Measurements from ENCODE around the gene CFAP46. TPM values are rescaled to one million over a fixed set of nuclear protein-coding genes. Genes with fewer than 3 reads are reported as not detected.

Gene CFAP46
- total and polyA plus RNA-seq, 10 of the 15 experiments (the other 5 are each of a cell fraction or from before 2014, with no cell fraction given) = 0.01 to 0.18 (median 0.03) TPM; not detected in 7

DNA sequence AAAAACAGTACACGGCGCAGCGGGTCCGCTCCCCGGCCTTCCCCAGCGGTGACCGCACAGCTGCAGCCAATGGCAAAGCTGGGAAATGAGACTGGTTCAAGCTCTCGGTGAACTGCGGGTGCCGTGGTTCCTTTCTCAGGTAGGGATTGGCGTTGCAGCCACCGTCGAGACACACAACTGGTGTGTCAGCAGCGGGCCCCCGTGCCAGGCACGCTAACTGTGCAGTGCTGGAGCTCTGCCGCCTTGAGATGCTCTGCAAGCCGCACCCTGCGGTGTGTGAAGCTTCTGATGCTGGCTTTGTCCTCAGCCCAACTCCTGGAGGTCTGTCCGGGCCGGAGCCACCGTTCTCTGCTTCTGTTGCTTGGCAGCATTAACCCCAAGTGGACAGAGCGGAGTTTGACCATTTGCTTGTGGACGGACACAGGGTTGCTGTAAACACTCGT is 135.8 kb downstream of the CFAP46 start:
- in situ Hi-C loops (cut with MboI) (no loop called here), intact Hi-C loops (cut with micrococcal nuclease; ENCODE audit: unreplicated experiment) (no loop called here)
- no peak overlapping the region for H3K4me3 ChIP-seq
- DNase-seq (ENCODE audit: low read depth, low spot score) (no peak), ATAC-seq (no peak), FAIRE-seq (no peak)
- H4K20me1 ChIP-seq (ENCODE audit: control insufficient read depth, insufficient read depth) = no peaks in the 10 kb centered on the region
- WGBS (ENCODE audit: insufficient coverage, insufficient replicate concordance, low lambda C conversion rate, missing lambda C conversion rate) = 60% methylated on average over 25 of the region's 25 CpGs
- SMC1A ChIA-PET (ENCODE audit: uncharacterized antibody, unreplicated experiment) = no interaction called here
- no peak overlapping the region for H2AFZ ChIP-seq (ENCODE audit: control insufficient read depth, low read depth, low read length)
- no peaks in the 10 kb centered on the region for H3K36me3 ChIP-seq (ENCODE audit: control insufficient read depth in 2 of 2, insufficient read depth in 2 of 2, low read length in 1 of 2)
- BruUV-seq (replicated peaks) = no TSS peak
- no peak for TF ChIP-seq ZNF217 (IDR thresholded peaks at IDR 0.05)
- no peak for TF ChIP-seq RAD21 (IDR thresholded peaks at IDR 0.05; ENCODE audit: insufficient read depth, low read depth, low read length)
- TF ChIP-seq SREBF2 (IDR thresholded peaks at IDR 0.05; ENCODE audit: low read length) = no peak
- TF ChIP-seq CHD4 (IDR thresholded peaks at IDR 0.05) = no peak
- TF ChIP-seq SMARCA5 (IDR thresholded peaks at IDR 0.05) = no peak
- TF ChIP-seq, protein P1, sequence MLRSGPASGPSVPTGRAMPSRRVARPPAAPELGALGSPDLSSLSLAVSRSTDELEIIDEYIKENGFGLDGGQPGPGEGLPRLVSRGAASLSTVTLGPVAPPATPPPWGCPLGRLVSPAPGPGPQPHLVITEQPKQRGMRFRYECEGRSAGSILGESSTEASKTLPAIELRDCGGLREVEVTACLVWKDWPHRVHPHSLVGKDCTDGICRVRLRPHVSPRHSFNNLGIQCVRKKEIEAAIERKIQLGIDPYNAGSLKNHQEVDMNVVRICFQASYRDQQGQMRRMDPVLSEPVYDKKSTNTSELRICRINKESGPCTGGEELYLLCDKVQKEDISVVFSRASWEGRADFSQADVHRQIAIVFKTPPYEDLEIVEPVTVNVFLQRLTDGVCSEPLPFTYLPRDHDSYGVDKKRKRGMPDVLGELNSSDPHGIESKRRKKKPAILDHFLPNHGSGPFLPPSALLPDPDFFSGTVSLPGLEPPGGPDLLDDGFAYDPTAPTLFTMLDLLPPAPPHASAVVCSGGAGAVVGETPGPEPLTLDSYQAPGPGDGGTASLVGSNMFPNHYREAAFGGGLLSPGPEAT (IDR thresholded peaks at IDR 0.05; ENCODE audit: low read depth) = no peak
- TF ChIP-seq, protein P2, sequence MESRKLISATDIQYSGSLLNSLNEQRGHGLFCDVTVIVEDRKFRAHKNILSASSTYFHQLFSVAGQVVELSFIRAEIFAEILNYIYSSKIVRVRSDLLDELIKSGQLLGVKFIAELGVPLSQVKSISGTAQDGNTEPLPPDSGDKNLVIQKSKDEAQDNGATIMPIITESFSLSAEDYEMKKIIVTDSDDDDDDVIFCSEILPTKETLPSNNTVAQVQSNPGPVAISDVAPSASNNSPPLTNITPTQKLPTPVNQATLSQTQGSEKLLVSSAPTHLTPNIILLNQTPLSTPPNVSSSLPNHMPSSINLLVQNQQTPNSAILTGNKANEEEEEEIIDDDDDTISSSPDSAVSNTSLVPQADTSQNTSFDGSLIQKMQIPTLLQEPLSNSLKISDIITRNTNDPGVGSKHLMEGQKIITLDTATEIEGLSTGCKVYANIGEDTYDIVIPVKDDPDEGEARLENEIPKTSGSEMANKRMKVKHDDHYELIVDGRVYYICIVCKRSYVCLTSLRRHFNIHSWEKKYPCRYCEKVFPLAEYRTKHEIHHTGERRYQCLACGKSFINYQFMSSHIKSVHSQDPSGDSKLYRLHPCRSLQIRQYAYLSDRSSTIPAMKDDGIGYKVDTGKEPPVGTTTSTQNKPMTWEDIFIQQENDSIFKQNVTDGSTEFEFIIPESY (IDR thresholded peaks at IDR 0.05) = no peak
- no peak for TF ChIP-seq EED (IDR thresholded peaks at IDR 0.05; ENCODE audit: low read depth)
- TF ChIP-seq TCF3 (IDR thresholded peaks at IDR 0.05; ENCODE audit: borderline replicate concordance, insufficient read depth, low read depth, low read length) = no peak
- no peak for TF ChIP-seq SPI1 (IDR thresholded peaks at IDR 0.05; ENCODE audit: borderline replicate concordance, insufficient read depth, low read depth, low read length)
- no peak for TF ChIP-seq ZBED1 (IDR thresholded peaks at IDR 0.05; ENCODE audit: borderline replicate concordance)
- TF ChIP-seq ZNF24 (IDR thresholded peaks at IDR 0.05) = no peak
- TF ChIP-seq, protein P3, sequence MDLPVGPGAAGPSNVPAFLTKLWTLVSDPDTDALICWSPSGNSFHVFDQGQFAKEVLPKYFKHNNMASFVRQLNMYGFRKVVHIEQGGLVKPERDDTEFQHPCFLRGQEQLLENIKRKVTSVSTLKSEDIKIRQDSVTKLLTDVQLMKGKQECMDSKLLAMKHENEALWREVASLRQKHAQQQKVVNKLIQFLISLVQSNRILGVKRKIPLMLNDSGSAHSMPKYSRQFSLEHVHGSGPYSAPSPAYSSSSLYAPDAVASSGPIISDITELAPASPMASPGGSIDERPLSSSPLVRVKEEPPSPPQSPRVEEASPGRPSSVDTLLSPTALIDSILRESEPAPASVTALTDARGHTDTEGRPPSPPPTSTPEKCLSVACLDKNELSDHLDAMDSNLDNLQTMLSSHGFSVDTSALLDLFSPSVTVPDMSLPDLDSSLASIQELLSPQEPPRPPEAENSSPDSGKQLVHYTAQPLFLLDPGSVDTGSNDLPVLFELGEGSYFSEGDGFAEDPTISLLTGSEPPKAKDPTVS (IDR thresholded peaks at IDR 0.05; ENCODE audit: low read depth, low read length) = no peak
- no peak for TF ChIP-seq PAX8 (IDR thresholded peaks at IDR 0.05)
- no peak for TF ChIP-seq FOXM1 (IDR thresholded peaks at IDR 0.05; ENCODE audit: low read depth, low read length)
- no peak for TF ChIP-seq HDAC6 (IDR thresholded peaks at IDR 0.05; ENCODE audit: unreplicated experiment)
- TF ChIP-seq BACH1 (IDR thresholded peaks at IDR 0.05; ENCODE audit: borderline replicate concordance) = no peak
- TF ChIP-seq, protein P4, sequence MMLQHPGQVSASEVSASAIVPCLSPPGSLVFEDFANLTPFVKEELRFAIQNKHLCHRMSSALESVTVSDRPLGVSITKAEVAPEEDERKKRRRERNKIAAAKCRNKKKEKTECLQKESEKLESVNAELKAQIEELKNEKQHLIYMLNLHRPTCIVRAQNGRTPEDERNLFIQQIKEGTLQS (IDR thresholded peaks at IDR 0.05; ENCODE audit: borderline replicate concordance, extremely low read depth, low read depth, low read length) = no peak
- no peak for TF ChIP-seq MXI1 (IDR thresholded peaks at IDR 0.05; ENCODE audit: low read depth, low read length)
- TF ChIP-seq CBX5 (IDR thresholded peaks at IDR 0.05; ENCODE audit: low read depth) = no peak
- no peak overlapping the region for H3K9ac ChIP-seq (ENCODE audit: control insufficient read depth, insufficient read depth, low read length)
- H3K4me1 ChIP-seq (ENCODE audit: control insufficient read depth, insufficient read depth, low read length) = no peaks in the 10 kb centered on the region
- H3K79me2 ChIP-seq (ENCODE audit: control insufficient read depth, insufficient read depth, low read length) = no peaks in the 10 kb centered on the region
- no peaks in the 10 kb centered on the region for H3K27me3 ChIP-seq (replicated peaks in 1 of 2; ENCODE audit: control insufficient read depth in 2 of 2, insufficient read depth in 2 of 2, low read length in 1 of 2)
- POLR2A ChIA-PET = no interaction called here
- RAD21 ChIA-PET (ENCODE audit: unreplicated experiment) = no interaction called here
- CTCF ChIA-PET = interaction anchor here (1.1 kb wide), 1 partner anchor 134 kb away, joined by 3 read pairs; no protein-coding TSS in a partner anchor
- no peak overlapping the region for H3K4me2 ChIP-seq (ENCODE audit: control insufficient read depth, insufficient read depth)
- no peak overlapping the region for H3K27ac ChIP-seq (ENCODE audit: control insufficient read depth, insufficient read depth)
- H3K9me3 ChIP-seq (replicated peaks; ENCODE audit: control insufficient read depth, insufficient read depth, low read length) = peaks cover 2% of the 10 kb centered on the region; the same call in 1 of the 3 replicates
